Natural killer cell (primary cell): Measurements from ENCODE around the gene ADAM23. TPM values are rescaled to one million over a fixed set of nuclear protein-coding genes. Genes with fewer than 3 reads are reported as not detected.

ENCODE experiments used
- ATAC-seq, 3 donors: fragments of 150-1000 bp in 2 of 3; fragments of 200-7000 bp in 1 of 3; cut with Tn5 transposase; 1 replicate in 1 of 3; 2 replicates in 2 of 3; pipeline ENCODE4 v1.10.0; 2021; ENCODE audit warnings: mild to moderate bottlenecking in 2 of 3, moderate library complexity in 2 of 3
- DNase-seq, 2 donors: peaks; one replicate each; pipeline versions ENCODE4 v3.0.0 to v3.0.0-alpha.2; 2013 to 2021; ENCODE audit warnings: mixed read lengths in 1 of 2
- H3K27ac ChIP-seq: one replicate; pipeline ENCODE4 v1.5.1; 2013; ENCODE audit warnings: mild to moderate bottlenecking, low read length
- H3K27me3 ChIP-seq: one replicate; pipeline ENCODE4 v1.6.1; 2013; ENCODE audit warnings: low read length; ENCODE audit not compliant: control insufficient read depth, insufficient read depth
- H3K36me3 ChIP-seq: one replicate; pipeline ENCODE4 v1.6.1; 2013; ENCODE audit warnings: low read length; ENCODE audit not compliant: control insufficient read depth, insufficient read depth
- H3K4me1 ChIP-seq: one replicate; pipeline ENCODE4 v1.6.1; 2013; ENCODE audit warnings: low read length; ENCODE audit not compliant: control insufficient read depth, insufficient read depth
- H3K4me3 ChIP-seq: one replicate; pipeline ENCODE4 v1.5.1; 2013; ENCODE audit warnings: low read length
- H3K9me3 ChIP-seq: one replicate; pipeline ENCODE4 v1.6.1; 2013; ENCODE audit warnings: low read length; ENCODE audit not compliant: control insufficient read depth, insufficient read depth
- H3K27ac Mint-ChIP-seq, 2 donors: one replicate each; pipeline ENCODE4 v1.8.0; 2022; ENCODE audit warnings: mild to moderate bottlenecking in 2 of 2, mixed read lengths in 2 of 2, moderate library complexity in 1 of 2
- H3K27me3 Mint-ChIP-seq, 2 donors: one replicate each; pipeline ENCODE4 v1.8.0; 2022; ENCODE audit warnings: low read depth in 2 of 2, mixed read lengths in 2 of 2
- H3K36me3 Mint-ChIP-seq: one replicate; pipeline ENCODE4 v1.8.0; 2022; ENCODE audit warnings: mixed read lengths
- H3K4me1 Mint-ChIP-seq, 2 donors: one replicate each; pipeline ENCODE4 v1.8.0; 2022; ENCODE audit warnings: mixed read lengths in 2 of 2
- H3K4me3 Mint-ChIP-seq: one replicate; pipeline ENCODE4 v1.8.0; 2022; ENCODE audit warnings: mild to moderate bottlenecking, moderate library complexity, mixed read lengths
- H3K9me3 Mint-ChIP-seq, 2 donors: one replicate each; pipeline ENCODE4 v1.8.0; 2022; ENCODE audit warnings: mixed read lengths in 2 of 2
- WGBS: methylation state at CpG from one replicate; pipeline ENCODE4 v1.1.7; 2013; ENCODE audit warnings: missing lambda C conversion rate; ENCODE audit not compliant: insufficient coverage; 5-methylcytosine and 5-hydroxymethylcytosine counted together
- intact Hi-C: fragments of 100-400 bp; cut with micrococcal nuclease; formaldehyde crosslinking; loops from one replicate; pipeline ENCODE4 v1.14.2; 2022
- total RNA-seq, 4 donors: library from RNA; stranded (reverse); fragments of 120-200 nt in 1 of 4; gene quantifications; one replicate each; pipeline versions ENCODE4 v1.2.3 to v1.2.4, GENCODE V29; 2013 to 2022
- TF ChIP-seq, protein P1 (sequence below): fragments of 200-600 bp; IDR thresholded peaks from one replicate; pipeline ENCODE4 v1.8.0; 2022; ENCODE audit warnings: antibody characterized with exemption

The ADAM23 gene
- total RNA-seq, 3 donors from 2014 or later (not counting 1 experiment from before 2014, with no cell fraction given), result 1.6 TPM; not detected in 2

DNA sequence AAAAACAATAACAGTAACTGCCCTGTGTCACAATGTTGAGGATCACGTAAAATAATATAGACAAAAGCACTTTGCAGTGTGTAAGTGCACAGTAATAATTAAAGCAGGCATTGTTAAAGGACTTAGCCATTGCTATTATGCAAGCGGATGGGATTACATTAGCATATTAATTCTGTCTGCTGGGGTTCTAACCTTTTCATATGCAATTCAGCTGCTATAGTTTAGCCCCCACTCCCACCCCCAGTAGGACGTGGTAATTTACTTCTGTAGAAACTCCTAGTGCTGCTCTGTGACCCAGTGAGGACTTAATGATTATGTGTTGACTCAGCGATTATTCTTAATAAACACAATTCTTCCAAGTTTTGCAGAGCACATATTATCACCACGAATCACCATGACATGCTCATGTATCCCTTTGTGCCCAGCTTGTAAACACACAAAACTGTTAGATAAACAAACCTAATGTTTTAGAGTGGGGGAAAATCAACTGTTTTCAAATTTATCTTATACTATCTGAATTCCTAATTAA lies 5.1 kb upstream of the ADAM23 start:
- TF ChIP-seq, protein P1, sequence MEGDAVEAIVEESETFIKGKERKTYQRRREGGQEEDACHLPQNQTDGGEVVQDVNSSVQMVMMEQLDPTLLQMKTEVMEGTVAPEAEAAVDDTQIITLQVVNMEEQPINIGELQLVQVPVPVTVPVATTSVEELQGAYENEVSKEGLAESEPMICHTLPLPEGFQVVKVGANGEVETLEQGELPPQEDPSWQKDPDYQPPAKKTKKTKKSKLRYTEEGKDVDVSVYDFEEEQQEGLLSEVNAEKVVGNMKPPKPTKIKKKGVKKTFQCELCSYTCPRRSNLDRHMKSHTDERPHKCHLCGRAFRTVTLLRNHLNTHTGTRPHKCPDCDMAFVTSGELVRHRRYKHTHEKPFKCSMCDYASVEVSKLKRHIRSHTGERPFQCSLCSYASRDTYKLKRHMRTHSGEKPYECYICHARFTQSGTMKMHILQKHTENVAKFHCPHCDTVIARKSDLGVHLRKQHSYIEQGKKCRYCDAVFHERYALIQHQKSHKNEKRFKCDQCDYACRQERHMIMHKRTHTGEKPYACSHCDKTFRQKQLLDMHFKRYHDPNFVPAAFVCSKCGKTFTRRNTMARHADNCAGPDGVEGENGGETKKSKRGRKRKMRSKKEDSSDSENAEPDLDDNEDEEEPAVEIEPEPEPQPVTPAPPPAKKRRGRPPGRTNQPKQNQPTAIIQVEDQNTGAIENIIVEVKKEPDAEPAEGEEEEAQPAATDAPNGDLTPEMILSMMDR, result no peak
- ATAC-seq (no peak), DNase-seq (no peak)
- no peaks in the 10 kb centered on the region for H3K36me3 Mint-ChIP-seq
- no peaks in the 10 kb centered on the region for H3K9me3 ChIP-seq
- H3K9me3 Mint-ChIP-seq, result no peaks in the 10 kb centered on the region
- H3K27me3 ChIP-seq, result peaks cover 10% of the 10 kb centered on the region
- H3K4me3 ChIP-seq, result no peak overlapping the region
- H3K36me3 ChIP-seq, result no peaks in the 10 kb centered on the region
- 78% methylated on average over 5 of the region's 5 CpGs for WGBS
- peaks cover 7% of the 10 kb centered on the region for H3K4me1 ChIP-seq
- H3K27ac ChIP-seq, result no peak overlapping the region
- H3K4me1 Mint-ChIP-seq, result peaks cover 0 to 3% of the 10 kb centered on the region in 2 donors
- H3K27ac Mint-ChIP-seq, result no peak overlapping the region
- peaks cover 24 to 31% of the 10 kb centered on the region in 2 donors for H3K27me3 Mint-ChIP-seq
- no peak overlapping the region for H3K4me3 Mint-ChIP-seq
- intact Hi-C loops, result no loop called here

DNA sequence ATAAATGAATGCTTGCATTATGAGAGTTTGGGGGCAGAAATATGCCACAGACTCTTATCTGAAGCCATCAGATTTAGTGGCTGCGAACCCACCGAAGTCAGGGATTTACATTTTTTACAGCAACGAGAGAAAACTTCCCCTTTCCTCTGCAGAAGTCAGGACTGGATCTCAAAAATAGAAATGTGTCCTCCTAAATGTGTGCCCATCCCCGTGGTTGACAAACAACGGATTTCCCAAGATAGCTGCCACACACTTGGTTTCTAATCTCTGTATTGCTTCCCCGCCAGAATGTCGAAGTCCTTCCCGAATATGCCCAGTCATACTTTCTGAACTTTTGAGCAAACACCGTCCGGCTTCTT lies 879 bp upstream of the ADAM23 start:
- Histone ChIP-seq H3K27me3 (peaks cover 28% of the 10 kb centered on the region), H3K4me3 (no peak overlapping the region), H3K4me1 (peaks cover 7% of the 10 kb centered on the region), H3K36me3 (no peaks in the 10 kb centered on the region), H3K9me3 (no peaks in the 10 kb centered on the region), H3K27ac (no peak overlapping the region)
- TF ChIP-seq, protein P1, result no peak
- Mint-ChIP-seq H3K4me1 (peaks cover 0 to 8% of the 10 kb centered on the region in 2 donors), H3K27ac (no peak overlapping the region), H3K27me3 (peaks cover 42 to 55% of the 10 kb centered on the region in 2 donors), H3K36me3 (no peaks in the 10 kb centered on the region), H3K4me3 (peak overlapping the region; percentile 40), H3K9me3 (no peaks in the 10 kb centered on the region)
- intact Hi-C loops, result no loop called here
- no peak for ATAC-seq
- 1% methylated on average over 10 of the region's 10 CpGs for WGBS
- DNase-seq, result no peak

DNA sequence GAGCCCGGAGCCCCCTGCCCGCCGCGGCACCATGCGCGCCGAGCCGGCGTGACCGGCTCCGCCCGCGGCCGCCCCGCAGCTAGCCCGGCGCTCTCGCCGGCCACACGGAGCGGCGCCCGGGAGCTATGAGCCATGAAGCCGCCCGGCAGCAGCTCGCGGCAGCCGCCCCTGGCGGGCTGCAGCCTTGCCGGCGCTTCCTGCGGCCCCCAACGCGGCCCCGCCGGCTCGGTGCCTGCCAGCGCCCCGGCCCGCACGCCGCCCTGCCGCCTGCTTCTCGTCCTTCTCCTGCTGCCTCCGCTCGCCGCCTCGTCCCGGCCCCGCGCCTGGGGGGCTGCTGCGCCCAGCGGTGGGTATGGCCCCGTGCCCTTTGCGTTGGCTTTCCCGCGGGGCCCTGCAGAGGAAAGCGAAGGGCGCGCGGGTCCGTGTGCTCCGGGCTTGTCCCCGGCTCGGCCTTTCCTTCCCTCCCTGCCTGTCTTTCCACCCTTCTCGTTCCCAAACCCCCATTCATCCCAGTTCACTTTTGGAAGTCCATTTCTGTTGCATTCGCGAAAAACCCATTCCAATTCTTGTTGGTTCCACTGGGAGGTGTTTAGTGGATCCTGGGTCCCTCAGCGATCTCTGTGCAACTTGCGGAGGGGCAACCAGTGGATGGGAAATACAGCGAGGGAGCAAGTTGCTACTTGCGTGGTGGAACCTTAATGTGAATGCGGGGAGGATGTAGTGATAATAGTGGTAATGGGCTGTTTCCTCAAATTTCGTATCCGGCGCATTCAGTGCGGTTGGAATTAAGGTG lies 599 bp downstream of the ADAM23 start:
- Mint-ChIP-seq H3K9me3 (peaks cover 0 to 2% of the 10 kb centered on the region in 2 donors), H3K27me3 (peaks cover 44 to 62% of the 10 kb centered on the region in 2 donors), H3K36me3 (no peaks in the 10 kb centered on the region), H3K27ac (no peak overlapping the region), H3K4me3 (peak overlapping the region; percentile 42), H3K4me1 (peaks cover 0 to 8% of the 10 kb centered on the region in 2 donors)
- Histone ChIP-seq H3K4me3 (no peak overlapping the region), H3K9me3 (no peaks in the 10 kb centered on the region), H3K4me1 (peaks cover 7% of the 10 kb centered on the region), H3K36me3 (no peaks in the 10 kb centered on the region), H3K27me3 (peaks cover 27% of the 10 kb centered on the region), H3K27ac (no peak overlapping the region)
- no peak for ATAC-seq
- intact Hi-C loops, result no loop called here
- TF ChIP-seq, protein P1, result no peak
- 1% methylated on average over 77 of the region's 77 CpGs for WGBS
- DNase-seq, result peak in 1 of 2 donors; percentile 20
